ENCODE data around the gene CFAP99.
"Not testable (repeated sequence)": the region's sequence is repeated elsewhere in the genome, so short reads cannot be mapped to it uniquely, and the experiment has no call there.

Gene CFAP99

DNA sequence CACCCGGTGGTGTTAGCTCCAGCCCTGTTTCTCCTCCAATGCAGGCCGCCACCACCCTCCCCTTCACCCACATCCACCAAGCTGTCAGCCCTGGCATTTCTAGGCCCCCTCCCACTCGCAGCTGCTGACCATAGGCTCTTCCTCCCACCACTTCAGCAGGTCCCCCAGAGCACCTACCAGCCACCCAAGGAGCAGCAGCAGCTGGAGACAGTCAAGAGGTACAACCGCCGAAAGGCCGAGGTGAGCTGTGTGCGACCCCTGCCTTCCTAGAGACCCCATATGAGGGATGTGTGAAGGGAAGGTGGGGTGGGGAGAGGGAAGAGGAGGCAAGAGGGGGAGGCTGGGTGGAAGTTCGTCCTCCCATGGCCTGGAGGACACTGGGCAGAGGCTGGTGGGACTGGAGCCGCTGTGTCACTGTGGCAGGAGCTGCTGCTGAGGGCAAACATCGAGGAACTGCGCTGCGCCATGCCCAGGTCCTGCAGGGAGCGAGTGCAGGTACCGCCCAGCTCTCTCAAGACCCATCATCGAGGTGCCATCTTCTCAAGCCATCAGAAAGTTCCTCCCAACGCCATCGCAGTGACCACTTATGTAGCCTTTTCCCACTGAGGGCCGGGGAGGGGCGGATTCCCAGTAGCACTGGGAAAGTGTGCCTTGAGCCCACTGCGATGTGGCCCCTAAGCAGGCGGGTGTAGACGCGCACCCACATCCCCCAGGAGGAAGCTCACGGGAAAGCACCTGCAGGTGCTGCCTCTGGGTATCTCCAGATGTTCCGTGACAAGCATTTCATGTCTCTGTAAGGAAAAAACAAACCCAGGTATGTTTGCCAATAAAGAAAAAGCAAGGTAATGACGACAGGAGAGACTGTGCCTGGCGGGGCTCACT is 31.0 kb downstream of the CFAP99 start:
- no peak for ATAC-seq

DNA sequence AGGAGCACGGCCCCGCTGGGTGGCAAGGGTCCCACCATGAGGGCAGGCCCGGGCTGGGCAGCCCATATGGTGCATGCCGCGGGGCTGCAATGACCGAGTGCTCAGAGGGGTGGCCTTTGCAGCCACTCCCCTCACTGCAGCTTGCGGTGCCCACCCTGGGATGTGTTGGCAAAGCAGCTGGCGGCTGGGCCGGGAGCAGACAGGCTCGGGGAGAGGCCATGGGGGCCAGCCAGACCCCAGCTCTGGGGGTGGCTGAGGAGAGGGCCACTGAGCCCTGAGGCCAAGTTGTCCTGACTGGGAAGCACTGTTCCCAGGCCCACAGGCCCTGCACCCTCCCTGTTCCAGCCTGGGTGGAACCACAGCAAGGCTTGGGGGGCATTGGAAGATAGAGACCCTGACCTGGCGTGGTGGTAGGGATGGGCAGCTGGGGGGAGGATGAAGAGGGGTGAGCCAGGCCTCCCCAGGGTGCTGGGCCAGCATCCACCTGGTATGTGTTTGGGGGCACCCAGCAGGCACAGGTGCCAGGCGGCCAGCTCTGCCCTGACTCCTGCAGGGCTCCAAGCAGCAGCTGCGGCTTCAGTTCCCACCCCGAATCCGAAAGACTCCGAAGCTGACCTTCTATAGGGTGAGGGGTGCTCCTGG is 31.8 kb downstream of the CFAP99 start:
- peak in 1 of 2 donors; percentile 13 for ATAC-seq

DNA sequence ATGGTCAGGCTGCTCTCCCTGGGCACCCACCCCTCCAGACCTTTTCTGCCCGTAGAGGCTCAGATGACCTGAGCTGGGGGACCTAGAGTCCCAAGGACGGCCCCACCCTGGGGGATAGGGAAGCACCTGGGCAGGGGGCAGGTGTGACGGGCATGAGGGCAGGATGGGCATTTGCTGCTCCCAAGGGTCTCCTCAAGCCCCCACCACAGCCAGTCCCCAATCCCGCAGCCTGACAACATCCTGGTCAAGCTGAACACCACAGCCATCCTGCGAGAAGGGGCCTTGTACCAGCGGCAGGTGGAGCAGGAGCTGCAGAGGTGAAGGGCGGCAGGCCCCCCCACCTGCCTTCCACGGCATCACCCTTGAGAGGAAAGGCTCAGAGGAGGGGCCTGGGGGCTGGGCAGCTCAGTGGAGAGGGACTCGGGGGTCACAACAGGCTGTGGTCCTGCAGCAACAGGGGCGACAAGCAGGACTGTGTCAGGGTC is 32.3 kb downstream of the CFAP99 start:
- ATAC-seq = no peak

DNA sequence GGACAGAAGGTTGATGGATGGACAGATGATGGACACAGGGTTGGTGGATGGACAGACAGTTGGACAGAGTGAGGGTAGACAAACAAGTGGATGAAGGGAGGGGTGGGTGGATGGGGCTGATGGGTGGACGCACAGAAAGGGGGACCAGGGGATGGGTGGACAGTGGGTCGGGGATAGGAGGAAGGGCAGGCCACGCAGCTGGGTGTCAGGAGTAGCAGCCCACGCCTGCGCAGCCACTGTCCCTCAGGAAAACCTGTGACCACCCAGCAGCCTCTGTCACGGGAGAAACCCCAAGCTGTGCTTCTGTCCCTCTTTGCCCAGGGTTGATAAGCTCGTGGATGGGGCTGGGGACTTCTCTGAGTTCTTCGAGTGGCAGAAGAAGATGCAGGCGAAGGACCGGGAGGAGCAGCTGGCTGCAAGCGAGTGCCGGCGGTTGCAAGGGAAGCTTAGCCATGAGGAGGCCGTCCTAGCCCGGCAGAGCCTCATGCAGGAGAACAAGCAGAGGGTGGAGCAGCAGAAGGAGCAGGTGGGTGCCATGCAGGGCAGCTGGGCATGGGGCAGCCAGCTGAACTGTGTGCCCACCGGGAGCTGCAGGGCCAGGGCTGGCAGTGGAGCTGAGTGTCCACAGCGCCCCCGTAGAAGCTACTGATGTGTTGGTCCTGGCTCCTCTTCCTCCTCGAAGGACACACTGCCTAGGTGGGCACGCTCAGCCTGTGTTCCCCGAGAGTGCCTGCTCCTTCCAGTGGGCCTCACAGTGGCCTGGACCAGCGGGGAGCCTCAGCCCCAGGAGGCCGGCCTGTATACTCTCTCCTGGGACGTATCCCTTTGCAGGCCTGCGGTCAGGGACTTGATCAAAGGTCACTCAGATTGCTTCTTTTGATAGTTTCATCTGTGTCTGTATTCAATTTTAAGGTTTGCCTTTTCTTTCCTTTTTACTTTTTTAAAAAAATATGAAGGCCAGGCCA is 33.3 kb downstream of the CFAP99 start:
- no peak for ATAC-seq

DNA sequence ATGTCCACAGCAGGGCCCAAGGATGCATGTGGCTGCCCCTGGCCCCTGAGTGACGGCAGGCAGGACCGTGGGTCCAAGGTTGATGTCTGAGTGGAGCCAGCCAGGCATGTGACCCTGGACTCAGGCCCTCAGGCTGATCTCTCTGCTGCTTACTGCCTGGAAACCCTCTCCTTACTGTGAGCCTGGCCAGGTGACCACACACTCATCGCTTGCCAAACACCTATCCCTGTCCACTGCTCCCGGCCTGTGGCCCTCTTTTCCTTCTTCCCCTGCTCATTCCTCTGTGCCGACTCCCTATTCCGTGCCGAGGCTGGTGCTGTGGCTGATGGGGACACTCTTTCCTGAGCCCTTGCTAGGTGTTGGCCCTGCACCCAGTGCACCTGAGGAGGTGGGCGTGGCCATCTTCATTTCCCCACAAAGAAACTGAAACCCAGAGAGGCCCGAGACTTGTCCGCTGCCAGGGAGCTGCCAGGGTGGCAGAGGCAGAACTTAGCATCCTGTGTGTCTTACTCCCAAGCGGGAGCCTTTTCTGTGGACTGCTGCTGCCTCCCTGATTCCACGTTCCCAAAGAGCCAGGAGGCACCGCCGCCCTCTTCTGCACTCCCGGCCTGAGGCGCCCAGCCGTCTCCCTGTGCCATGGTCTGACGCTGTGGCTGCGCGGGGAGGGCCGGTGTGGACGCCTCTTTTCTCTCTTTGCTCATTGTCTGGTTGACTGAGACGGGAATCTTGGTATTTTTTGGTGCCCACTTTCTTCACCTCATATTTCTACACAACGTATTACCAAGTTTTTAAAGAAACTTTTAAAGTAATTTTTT is 38.9 kb downstream of the CFAP99 start:
- no peak for ATAC-seq

DNA sequence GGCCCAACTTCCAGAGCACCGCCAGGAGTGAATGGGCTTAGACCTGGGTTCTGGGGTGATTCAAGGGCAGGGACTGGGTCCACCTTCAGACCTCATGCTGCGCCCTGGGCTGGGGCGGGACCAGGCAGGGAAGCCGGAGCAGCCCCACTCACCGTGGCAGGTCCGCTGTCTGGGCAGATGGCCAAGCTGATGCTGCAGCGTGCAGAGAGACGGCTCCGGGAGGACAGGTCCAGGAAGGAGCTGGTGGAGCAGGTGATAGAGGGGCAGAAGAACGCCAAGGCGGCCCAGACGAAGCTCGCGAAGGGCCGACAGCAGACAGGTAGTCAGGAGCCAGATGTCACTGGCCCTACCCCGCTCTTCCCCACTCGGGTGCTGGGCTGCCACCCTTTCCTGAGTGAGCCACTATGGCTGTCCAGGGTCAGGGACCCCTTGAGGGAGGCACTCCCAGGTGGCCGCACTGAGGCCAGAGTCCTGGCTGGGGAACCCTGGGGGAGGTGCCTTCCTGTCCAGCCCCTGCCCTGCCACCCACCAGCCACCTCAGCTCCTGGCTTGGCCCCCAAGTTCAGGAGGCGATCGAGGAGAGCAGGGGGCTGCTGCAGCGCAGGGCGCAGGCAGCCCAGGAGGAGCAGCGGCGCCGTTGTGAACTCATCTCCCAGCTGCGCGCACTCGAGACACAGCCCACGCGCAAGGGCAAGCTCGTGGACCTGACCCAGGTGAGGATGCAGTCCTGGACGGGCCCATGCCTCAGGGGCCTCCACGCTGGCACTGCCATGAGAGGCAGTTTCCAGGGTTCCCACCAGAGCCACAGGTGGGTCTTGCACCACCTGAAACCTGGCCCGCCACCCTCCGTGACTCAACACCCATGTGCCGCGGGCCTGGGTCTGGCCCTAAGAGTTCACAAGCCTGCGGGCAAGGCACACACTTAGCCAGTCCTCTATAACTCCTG is 40.1 kb downstream of the CFAP99 start:
- ATAC-seq = no peak

DNA sequence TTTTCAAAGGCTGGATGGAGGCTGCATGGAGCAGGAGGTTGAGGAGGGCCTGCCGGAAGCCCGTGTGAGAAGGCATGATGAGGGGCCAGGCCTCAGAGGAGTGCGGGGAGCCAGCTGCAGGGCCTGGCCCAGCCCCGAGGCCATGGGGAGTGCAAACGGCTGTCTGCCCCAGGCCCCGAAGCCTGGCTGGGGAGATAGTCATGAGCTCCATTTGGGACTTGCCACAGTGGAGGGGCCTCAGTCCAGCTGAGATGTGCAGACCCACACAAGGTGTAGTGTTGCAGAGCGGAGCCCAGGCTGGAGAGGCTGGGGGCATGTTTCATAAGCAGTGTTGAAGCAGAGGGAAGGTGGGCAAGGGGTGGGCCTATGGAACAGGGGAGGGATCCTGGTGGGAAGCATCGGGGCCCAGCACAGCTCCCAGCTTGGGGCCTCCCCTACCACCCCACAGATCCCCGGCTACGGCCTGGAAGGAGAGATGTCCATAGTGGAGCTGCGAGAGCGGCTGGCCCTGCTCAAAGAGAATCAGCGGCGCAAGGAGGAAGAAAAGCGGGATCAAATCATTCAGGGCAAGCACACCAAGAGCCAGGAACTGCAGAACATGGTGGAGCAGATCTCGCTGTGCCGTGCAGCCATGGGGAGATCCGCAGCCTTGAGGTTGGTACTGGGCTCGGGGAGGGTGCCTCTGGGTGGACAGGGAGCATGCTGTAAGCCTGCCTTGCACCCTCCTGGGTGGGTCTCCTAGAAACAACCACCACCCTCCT is 41.0 kb downstream of the CFAP99 start:
- ATAC-seq = no peak

DNA sequence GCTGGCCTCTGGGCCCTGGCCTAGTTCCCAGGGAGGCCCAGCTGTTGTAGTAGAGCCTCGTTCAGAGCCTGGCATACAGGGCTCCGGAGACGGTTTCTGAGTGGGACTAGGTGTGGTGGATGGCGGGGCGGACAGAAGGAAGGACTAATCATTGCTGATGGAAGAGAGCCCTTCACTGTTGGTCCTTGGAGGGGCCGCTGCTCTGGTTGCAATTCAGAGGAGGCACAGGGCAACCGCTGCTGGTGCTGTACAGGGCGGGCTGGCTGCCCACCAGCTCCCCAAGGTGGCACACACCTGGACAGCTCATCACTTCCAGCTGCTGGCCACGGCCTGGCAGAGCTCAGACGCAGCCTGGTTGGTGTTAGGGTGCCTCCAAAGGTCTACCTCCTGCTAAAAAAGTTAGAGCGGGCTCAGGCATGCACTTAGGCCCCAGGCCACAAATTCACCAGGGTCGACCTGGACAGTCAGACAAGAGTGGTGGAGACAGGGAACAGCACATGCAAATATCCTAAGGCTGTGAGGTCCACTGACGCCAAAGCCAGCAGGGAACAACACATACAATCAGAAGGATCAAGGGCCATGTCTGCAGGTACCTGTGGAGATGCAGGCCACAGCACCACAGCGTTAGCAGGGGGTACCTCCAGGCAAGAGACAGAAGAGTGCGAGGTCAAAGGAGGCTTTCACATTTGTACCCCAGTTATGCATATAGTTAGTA is 42.6 kb downstream of the CFAP99 start:
- no peak for ATAC-seq

DNA sequence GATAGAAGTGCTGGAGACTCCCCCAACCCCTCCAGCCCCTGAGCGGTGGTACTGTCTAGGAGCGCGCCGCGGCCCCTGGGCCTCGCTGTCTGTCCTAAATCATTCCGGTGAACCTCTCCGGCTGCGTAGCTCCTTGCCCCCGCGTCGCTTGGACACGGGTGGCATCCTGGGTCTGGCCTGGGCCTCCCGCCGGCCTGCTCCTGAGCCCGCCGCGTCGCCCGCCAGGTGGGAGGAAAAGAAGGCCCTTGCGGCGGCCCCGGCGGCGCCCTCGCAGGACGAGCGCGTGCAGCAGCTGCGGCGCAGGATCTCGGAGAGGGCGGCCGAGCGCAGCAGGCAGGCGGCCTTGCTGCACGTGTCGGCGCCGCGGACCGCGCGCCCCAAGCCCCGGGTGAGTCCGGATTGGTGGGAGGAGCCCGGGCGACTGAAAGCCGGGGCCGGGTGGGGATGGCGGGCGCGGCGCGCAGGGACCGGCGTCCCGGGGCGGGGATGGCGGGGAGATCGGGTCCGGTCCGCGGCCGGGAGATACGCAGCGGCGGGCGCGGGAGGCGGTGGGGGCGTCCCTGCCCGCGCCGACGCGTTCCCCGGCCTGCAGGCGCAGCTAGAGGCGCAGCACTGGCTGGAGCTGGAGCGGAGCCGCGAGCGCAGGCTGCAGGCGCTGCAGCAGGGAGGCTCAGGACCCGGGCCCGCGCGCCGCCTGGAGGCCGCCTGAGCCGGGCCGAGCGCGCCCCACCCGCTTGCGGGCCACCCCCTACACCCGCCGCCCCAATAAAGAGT is 43.6 kb downstream of the CFAP99 start:
- ATAC-seq = peak; percentile 97 to 99

DNA sequence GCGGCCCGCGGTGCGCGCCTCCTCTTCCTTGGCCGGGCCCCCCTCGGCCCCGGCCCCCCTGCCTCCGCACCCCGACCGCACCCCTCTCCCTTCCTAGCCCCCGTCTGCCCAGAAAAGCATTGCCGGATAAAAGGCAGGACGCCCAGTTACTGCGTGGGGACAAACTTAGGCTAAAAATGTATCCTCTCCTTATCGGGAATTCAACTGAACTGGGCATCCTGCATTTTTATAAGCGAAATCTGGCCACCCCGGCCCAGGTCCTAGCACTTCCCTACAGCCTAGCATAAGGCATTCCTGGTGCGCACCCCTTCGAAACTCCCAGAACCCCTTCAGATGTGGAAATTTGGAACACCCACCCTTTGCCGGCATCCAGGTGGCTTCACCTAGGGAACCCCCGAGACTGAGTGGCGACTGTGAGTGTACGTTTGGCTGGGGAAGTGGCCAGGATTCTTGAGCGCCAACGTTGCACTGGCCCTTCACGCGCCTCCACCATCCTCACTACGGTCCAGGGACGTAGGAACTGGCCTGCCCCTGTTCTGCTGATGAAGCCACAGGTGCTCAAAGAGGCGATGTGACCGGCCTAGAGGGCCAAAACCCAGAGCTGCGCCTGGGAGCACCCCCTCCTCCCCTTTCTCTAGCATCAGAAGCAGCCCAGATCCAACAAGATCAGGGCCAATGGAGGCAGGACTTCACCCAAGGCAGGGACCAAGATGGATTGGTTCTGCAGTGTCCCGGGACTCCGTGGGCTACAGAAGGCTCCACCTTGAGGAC is 44.4 kb downstream of the CFAP99 start:
- ATAC-seq = no peak

DNA sequence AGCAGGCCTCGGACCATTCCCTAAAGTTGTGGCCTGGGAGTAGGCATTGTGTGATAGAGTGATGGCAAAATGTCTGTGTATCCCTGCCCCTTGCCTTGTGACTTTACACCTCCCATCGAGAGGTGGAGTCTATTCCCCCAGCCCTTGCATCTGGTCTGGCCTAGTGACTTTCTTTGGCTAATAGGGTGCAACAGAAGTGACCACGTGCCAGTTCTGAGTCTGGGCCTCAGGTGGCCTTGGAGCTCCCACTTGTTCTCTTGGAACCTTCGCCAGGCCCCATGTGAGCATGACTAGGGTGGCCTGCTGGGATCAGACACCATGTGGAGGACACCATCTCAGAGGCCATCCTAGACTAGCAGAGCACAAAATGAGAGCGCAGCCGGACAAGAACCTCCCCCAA is 46.3 kb downstream of the CFAP99 start:
- ATAC-seq = no peak

DNA sequence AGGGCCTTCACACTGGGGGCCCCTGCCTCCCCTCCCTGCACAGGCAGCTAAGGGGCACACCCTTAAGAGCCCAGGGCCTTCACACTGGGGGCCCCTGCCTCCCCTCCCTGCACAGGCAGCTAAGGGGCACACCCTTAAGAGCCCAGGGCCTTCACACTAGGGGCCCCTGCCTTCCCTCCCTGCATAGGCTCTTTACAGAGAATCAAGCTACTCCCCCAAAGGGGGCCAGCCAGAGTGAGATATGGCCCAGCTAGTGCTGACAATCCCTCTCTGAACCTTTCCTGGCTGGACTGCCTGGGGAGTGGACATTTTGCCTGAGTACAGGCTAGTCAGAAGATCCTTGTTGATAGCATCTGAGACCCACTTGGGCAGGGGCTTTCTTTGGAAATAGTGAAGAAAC is 46.8 kb downstream of the CFAP99 start:
- ATAC-seq = not testable (repeated sequence)

DNA sequence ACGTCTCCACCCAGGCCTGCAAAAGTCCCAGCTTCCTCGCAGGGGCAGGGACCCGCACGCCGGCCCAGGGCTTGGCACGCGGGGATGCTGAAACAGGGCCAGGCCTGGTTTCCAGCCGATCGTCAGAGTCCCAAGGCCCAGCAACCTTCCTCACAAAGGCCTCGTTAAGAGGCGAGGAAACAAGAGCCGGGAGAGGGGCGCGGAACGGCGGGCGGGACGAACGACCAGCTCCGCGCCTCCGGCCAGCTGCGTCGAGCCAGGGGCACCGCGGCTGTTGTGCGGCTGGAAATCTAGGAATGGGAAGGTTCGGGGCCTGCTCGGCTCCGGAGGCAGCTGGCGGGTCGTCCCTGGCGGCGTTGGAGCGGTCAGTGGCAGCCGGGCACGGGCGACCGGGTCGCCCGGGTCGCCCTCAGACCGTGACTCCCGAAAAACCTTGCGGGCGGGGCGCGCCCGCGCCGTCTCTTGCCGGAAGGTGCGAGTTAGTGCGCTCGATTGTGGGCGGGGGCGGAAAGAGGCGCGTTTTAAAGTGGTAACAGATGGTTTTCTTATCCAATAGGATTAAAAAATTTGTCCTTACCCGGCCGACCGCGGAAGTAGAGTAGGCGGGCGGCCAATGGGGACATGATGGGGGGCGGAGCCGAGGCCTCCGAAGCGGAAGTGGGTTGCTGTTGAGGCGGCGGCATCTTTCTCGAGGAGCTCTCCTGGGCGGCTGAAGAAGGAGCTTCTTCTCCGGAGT is 49.9 kb downstream of the CFAP99 start, which contains the start of gene RNF4:
TSS of gene RNF4 (plus strand) at position 651 of the 736 bp plus-strand sequence. CDS start 21,388 bp downstream, outside the sequence.
- ATAC-seq = peak; percentile 82 to 85

DNA sequence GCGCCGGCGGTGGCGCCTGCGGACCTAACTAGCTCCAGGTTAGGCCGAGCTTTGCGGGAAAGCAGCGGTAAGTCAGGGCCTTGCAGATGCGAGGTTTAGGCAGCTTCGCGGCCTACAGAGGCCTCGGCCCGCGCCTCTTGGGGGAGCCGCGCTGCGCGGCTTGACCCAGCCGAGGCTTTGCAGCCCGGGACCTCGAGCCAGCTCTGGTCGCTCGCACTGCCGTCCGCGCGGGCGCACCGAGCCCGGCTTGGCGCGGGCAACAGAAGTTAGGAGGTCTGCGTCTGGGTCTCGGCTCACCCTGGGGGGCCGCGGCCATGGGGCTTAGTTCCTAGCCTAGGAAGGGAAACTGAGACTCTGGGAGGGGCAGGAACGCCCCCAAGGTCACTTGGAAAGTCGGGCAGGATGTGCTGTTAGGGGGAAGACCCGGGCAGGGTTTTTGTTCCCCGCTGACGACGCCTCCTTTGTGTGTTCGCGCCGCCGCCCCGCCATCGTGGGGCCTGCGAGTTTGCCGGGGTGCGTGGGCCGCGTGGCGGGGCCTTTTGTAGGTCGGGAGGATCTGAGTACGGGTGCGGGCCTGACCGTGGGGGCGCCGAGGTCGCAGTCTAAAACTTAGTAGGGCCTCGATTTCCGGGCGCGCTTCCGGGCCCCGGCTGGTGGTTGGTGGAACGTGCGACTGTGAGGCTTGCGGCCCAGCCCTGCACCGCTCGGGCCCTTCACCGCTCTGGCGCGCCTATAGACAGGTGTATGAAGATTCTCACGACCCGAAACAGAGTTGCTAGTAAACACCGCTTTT is 50.6 kb downstream of the CFAP99 start:
- peak; percentile 58 to 67 for ATAC-seq

DNA sequence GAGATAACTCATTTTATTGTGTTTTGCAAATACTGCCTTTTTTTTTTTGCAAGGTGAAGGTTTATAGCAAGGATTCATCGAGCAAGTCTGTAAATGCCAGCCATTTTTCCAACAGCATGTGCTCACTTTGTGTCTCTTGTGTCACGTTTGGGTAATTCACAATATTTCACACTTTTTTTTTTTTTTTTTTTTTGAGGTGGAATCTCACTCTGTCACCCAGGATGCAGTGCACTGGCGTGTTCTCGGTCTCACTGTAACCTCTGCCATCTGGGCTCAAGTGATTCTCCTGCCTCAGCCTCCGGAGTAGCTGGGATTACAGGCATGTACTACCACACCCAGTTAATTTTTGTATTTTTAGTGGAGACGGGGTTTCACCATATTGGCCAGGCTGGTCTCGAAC is 52.0 kb downstream of the CFAP99 start:
- no peak for ATAC-seq

DNA sequence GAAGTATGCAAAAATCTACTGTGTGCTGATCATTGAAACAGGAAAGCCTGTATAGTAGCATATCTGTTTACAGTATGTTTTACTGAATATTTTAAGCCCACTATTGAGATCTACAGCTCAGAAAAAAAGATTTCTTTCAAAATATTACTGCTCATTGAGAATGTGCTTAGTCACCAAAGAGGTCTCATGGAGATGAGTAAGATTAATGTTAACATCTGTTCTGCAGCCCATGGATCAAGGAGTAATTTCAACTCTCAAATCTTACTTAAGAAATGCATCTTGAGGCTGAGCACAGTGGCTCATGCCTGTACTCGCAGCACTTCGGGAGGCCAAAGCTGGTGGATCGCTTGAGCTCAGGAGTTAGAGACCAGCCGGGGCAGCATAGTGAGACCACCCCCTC is 53.4 kb downstream of the CFAP99 start:
- no peak for ATAC-seq

Measured in activated CD4-positive, CD25-positive, alpha-beta regulatory T cell treated with anti-CD3 and anti-CD28 coated beads, Interleukin-2, amount 50 U/mL, for 24 hours (primary cell).